Fibroblast of skin of abdomen (primary cell): ENCODE measurements around the gene SKA2.
"Not testable (repeated sequence)": the region's sequence is repeated elsewhere in the genome, so short reads cannot be mapped to it uniquely, and the experiment has no call there.

Experiments used
- DNase-seq: peaks from one replicate; pipeline ENCODE4 v3.0.0-alpha.2; 2013

SKA2 gene

DNA sequence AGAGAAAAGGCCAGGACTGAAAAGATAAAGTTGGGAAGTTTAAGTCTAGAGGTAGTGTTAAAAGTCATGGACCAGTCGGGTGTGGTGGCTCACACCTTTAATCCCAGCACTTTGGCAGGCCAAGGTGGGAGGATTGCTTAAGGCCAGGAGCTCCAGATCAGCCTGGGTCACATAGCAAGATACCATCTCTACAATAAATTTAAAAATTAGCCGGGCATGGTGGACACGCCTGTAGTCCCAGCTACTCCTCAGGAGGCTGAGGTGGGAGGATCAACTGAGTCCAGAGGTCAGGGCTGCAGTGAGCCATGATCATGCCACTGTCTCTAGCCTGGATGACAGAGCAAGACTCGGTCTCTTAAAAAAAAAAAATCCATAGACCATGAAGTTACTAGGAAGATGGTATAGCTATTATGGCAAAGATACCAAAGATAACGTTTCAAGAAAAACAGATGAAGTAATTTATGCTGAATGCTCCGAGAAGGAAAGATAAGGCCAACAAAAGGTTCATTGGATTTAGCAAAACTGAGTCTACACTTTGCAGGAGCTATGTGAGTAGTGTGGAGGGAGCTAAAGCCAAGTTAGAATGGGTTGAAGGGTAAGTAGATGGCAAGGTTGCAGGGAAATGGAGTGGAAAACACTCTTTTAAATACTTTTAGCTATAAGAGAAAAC, 60.0 kb downstream of the SKA2 start:
- no peak for DNase-seq

DNA sequence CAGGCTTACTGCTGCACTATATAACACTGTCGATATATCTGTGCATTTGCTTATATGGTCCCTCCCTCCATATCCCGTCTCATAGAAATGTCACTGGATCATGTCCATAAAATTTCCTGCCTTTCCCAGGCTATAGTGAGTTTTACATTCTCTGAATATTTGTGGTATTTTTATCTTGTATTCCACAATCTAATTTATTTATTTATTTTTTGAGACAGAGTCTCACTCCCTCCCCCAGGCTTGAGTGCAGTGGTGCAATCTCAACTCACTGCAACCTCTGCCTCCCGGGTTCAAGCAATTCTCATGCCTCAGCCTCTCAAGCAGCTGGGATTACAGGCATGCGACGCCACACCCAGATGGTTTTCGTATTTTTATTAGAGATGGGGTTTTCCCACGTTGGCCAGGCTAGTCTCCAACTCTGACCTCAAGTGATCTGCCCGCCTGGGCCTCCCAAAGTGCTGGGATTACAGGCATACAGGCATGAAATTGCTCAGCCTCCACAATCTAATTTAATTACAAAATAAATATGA, 61.2 kb downstream of the SKA2 start:
- peak; percentile 91 for DNase-seq

DNA sequence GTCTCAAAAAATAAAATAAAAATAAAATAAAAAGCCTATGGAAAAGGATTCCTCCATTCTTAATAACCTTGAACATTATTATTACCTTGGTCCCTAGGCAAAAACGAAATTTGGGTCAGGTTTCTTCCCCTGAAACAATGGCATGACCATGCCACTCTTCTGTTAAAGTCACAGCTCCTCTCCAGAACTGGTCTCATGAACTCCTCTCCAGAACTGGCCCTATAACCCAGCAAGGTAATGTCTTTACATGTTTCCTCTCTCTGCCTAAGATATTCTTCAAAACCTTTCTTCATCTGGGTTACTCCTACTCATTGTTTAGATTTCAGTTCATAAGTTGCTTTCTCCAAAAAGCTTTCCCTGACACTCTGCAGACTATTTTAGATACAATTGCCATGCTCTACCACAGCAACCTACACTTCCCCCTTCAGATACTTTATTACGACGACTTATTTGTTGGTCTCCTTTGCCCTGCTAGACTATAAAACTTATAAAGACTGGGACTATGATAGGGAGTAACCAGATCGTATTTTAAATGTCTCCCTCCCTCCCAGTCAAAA, 61.8 kb downstream of the SKA2 start:
- no peak for DNase-seq

DNA sequence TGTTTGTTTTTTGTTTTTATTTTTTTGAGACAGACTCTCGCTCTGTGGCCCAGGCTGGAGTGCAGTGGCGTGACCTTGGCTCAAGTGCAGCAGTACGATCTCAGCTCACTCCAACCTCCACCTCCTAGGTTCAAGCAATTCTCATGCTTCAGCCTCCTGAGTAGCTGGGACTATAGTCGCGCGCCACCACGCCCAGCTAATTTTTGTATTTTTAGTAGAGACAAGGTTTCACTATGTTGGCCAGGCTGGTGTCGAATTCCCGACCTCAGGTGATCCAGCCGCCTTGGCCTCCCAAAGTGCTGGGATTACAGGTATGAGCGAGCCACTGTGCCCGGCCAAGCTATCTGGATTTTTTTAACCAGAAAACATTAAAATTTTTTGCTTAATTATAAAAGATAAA, 64.4 kb downstream of the SKA2 start:
- not testable (repeated sequence) for DNase-seq

DNA sequence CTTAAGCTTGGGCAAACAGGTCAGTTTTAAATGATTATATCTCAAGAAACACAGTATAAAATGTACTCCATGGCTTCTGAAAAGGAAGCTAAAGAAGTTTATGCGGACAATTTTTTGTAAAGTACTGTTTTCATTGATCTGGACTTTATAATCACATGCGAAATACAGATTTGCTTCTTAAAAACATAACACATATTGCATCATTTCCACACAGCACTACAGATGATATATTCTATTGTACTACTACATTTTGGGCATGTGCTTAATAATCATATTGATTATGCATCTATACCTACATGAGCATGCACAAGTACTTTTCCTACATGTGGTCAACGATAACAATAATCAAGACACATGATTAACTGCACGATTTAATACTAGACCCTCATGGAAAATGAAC, 70.8 kb downstream of the SKA2 start:
- no peak for DNase-seq

DNA sequence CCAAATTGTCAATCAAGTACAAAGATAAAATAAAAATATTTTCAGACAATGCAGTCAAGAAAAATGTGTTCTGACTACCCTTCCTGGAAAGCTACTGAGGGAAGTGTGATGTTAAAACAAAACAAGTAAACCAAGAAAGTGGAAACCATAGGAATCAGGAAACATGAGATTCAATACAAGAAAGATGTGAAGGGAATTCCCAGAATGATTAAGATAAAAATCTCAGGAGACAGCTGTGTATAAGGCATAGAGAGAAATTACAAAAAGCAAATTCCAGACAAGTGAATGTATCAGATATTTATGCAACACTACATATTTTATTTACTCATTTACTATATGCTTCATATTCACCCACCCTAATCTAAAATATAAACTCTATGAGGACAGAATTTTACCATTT, 80.5 kb downstream of the SKA2 start:
- peak; percentile 44 for DNase-seq

DNA sequence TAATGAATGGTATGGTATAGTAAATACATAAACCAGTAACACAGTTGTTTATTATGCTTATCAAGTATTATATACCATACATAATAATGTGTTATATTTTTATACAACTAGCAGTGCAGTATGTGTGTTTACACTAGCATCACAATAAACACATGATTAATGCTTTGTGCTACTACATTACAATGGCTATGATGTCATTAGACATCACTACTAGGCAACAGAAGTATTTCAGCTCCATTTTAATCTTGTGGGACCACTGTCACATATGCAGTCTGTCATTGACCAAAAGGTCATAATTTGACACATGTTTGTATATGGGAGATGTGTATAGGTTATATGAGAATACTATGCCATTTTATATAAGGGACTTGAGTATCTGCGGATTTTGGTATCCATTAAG, 81.0 kb downstream of the SKA2 start:
- DNase-seq, result no peak

DNA sequence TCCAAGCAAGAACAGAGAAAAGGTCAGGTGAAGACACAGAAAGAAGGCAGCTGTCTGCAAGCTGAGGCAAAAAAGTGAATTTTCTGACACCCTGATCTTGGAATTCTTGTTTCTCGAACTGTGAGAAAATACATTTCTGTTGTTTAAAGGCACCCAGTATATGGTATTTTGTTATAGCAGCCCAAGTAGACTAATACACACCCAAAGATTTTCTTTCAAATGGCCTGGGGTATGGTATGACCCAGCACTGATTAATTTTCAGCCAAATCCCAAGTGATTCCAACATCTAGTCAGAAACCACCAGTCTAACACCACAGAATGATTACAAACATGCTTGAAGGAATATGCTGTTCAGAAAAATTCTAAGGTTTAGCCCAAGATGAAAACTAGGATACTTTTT, 85.1 kb downstream of the SKA2 start:
- DNase-seq, result no peak

DNA sequence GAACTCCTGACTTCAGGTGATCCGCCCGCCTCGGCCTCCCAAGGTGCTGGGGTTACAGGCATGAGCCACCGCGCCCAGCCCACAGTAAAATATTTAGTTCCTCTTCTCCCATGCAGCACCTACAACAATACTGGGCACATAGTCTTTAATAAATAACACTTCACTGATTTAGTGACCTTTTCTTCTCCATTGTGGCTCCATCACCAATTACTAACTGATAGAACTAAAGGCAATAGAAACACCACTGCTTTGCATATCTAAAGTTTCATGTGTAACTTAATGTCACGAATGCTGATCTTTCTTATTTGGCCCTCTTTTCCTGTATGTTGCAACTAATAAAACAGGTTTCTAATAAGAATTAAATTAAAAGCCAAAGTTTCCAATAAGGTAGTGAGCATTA, 87.2 kb downstream of the SKA2 start:
- no peak for DNase-seq

DNA sequence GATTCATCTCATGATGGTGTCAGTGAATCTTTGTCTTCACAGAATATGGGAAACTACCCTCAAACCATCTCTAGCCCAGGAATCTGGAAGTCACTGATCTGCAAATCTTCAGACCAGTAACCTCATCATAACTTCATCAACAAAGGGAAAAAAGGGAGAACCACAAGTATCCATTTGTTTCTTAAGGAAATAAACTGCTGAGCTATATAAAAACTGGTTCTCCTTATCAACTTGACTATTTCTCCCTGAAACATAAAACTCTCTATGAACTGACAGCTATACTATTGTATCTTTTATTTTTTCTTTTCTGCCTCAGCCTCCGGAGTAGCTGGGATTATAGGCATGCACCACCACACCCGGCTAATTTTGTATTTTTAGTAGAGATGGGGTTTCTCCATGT, 87.6 kb downstream of the SKA2 start:
- DNase-seq, result no peak

DNA sequence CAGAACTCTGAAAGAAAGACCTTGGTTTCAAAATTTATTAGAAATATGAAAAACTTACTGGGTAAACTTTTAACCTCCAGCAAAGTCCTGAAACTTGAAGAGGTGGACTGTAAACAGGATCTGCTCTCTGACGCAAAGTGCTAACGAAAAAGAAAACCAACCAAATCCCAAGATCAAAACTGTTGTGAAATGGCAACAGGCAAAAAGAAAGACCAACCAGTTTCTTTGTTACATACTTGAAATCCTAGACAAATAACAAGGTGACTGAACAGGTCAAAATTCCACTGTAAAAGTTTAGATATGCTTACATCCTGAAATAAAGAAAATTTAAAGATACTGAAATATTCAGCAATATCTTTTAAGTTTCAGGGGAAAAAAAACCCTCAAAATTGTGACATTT, 92.5 kb downstream of the SKA2 start:
- DNase-seq, result no peak
